ENCODE measurements around the gene NCOA3.

The NCOA3 gene

GRCh38 chr20:47660602-47660905 lies 158.9 kb downstream of the NCOA3 start:
- DNase-seq (ENCODE audit: low read depth): no peak
- no peak for TF ChIP-seq CTCF (IDR thresholded peaks at IDR 0.05; ENCODE audit: insufficient read depth, low read depth, low read length, missing control alignments)
- H3K4me3 ChIP-seq (ENCODE audit: low read length): no peak overlapping the region

GRCh38 chr20:47660983-47661700 lies 159.5 kb downstream of the NCOA3 start:
- TF ChIP-seq CTCF (IDR thresholded peaks at IDR 0.05; ENCODE audit: insufficient read depth, low read depth, low read length, missing control alignments): no peak
- no peak for DNase-seq (ENCODE audit: low read depth)

GRCh38 chr20:47661714-47662113 lies 160.0 kb downstream of the NCOA3 start:
- no peak for TF ChIP-seq CTCF (IDR thresholded peaks at IDR 0.05; ENCODE audit: insufficient read depth, low read depth, low read length, missing control alignments)
- DNase-seq (ENCODE audit: low read depth): no peak
- no peak overlapping the region for H3K4me3 ChIP-seq (ENCODE audit: low read length)

More at GRCh38 chr20:47660983-47661700, 159.5 kb downstream of the NCOA3 start:
- H3K4me3 ChIP-seq (ENCODE audit: low read length): no peak overlapping the region

GRCh38 chr20:47662483-47663353 lies 161.0 kb downstream of the NCOA3 start:
- DNase-seq (ENCODE audit: low read depth): no peak
- TF ChIP-seq CTCF (IDR thresholded peaks at IDR 0.05; ENCODE audit: insufficient read depth, low read depth, low read length, missing control alignments): no peak
- H3K4me3 ChIP-seq (ENCODE audit: low read length): no peak overlapping the region

- peak; percentile 93 for TF ChIP-seq CTCF (IDR thresholded peaks at IDR 0.05; ENCODE audit: insufficient read depth, low read depth, low read length, missing control alignments)
- DNase-seq (ENCODE audit: low read depth): peak; percentile 76
- H3K4me3 ChIP-seq (ENCODE audit: low read length): no peak overlapping the region
Observed at GRCh38 chr20:47663354-47664067, 161.8 kb downstream of the NCOA3 start.

- TF ChIP-seq CTCF (IDR thresholded peaks at IDR 0.05; ENCODE audit: insufficient read depth, low read depth, low read length, missing control alignments): no peak
Observed at GRCh38 chr20:47664068-47664437, 162.4 kb downstream of the NCOA3 start.

More at GRCh38 chr20:47664068-47664437, 162.4 kb downstream of the NCOA3 start:
- DNase-seq (ENCODE audit: low read depth): no peak
- H3K4me3 ChIP-seq (ENCODE audit: low read length): no peak overlapping the region
